Esophagus muscularis mucosa (tissue), 4 donors: ENCODE results near the gene ASXL1. TPM values are rescaled to one million over a fixed set of nuclear protein-coding genes. Genes with fewer than 3 reads are reported as not detected.
A peak's percentile ranks its signal among the peaks of the same experiment; 100 is the strongest.

ENCODE experiments used
- DNase-seq: peaks from one replicate; pipeline ENCODE4 v3.0.0-alpha.2; 2017; ENCODE audit errors: extremely low spot score
- H3K27ac ChIP-seq, 4 donors: fragments of 200-600 bp; sonication (generic); replicated peaks in 1 of 4; 1 replicate in 3 of 4; 2 replicates in 1 of 4; pipeline ENCODE4 v1.5.1; 2016 to 2019; ENCODE audit warnings: mild to moderate bottlenecking in 1 of 4
- H3K27me3 ChIP-seq, 4 donors: fragments of 200-600 bp; sonication (generic); one replicate each; pipeline versions ENCODE4 v1.5.1 to v1.6.0; 2016 to 2019
- H3K36me3 ChIP-seq, 4 donors: fragments of 200-600 bp; sonication (generic); one replicate each; pipeline ENCODE4 v1.5.1; 2016 to 2019
- H3K4me1 ChIP-seq, 4 donors: fragments of 200-600 bp; sonication (generic); one replicate each; pipeline ENCODE4 v1.5.1; 2016 to 2019
- H3K4me3 ChIP-seq, 4 donors: fragments of 200-600 bp; sonication (generic); 1 replicate in 2 of 4; 2 replicates in 2 of 4; pipeline ENCODE4 v1.5.1; 2016 to 2019; ENCODE audit warnings: mild to moderate bottlenecking in 4 of 4, moderate library complexity in 1 of 4
- H3K9me3 ChIP-seq, 4 donors: fragments of 200-600 bp; sonication (generic); 1 replicate in 3 of 4; 2 replicates in 1 of 4; pipeline ENCODE4 v1.5.1; 2016 to 2019
- CTCF ChIP-seq, 3 experiments: fragments of 200-600 bp in 2 of 3; fragments of 450-650 bp in 1 of 3; sonication (generic) in 2 of 3; IDR thresholded peaks; one replicate each; pipeline ENCODE4 v1.5.1; 2017 to 2019; ENCODE audit warnings: antibody characterized with exemption in 3 of 3, mild to moderate bottlenecking in 2 of 3, moderate library complexity in 1 of 3
- EP300 ChIP-seq: sonication (generic); formaldehyde crosslinking; IDR thresholded peaks from one replicate; pipeline ENCODE4 v1.6.1; 2017; ENCODE audit warnings: antibody characterized with exemption
- POLR2A ChIP-seq: fragments of 450-650 bp; IDR thresholded peaks from one replicate; pipeline ENCODE4 v1.6.1; 2017; ENCODE audit warnings: antibody characterized with exemption, moderate library complexity, mild to moderate bottlenecking, low read depth
- POLR2AphosphoS5 ChIP-seq, 2 donors: sonication (generic); formaldehyde crosslinking; IDR thresholded peaks; one replicate each; pipeline ENCODE4 v1.6.1; 2017; ENCODE audit warnings: antibody characterized with exemption in 2 of 2
- WGBS: methylation state at CpG from one replicate; pipeline ENCODE4 v1.1.5; 2018; 5-methylcytosine and 5-hydroxymethylcytosine counted together
- intact Hi-C: fragments of 100-400 bp; cut with DNase I; formaldehyde crosslinking; loops from one replicate; pipeline ENCODE4 v1.15.1; 2023
- total RNA-seq, 4 donors: library from RNA; depleted of rRNA; stranded (reverse); fragments of >200 nt; gene quantifications; one replicate each; pipeline versions ENCODE4 v1.1.0 to v1.2.1, GENCODE V29; 2016

ASXL1 gene
- total RNA-seq, 4 donors from 2014 or later = 56.5 to 66.7 (median 61.8) TPM

GRCh38 chr20:32330555-32330897, 27.6 kb upstream of the ASXL1 start:
- intact Hi-C loops = no loop called here
- WGBS = 90% methylated on average over 1 of the region's 1 CpG
- Histone ChIP-seq H3K36me3 (peaks cover 16 to 76% (median 58%) of the 10 kb centered on the region in 4 donors), H3K9me3 (no peaks in the 10 kb centered on the region), H3K4me1 (peaks cover 0 to 18% (median 0%) of the 10 kb centered on the region in 4 donors), H3K27ac (no peak overlapping the region), H3K27me3 (no peaks in the 10 kb centered on the region), H3K4me3 (no peak overlapping the region)
- DNase-seq = no peak
- no peak for TF ChIP-seq POLR2A
- TF ChIP-seq CTCF (IDR thresholded peaks at IDR 0.05) = no peak
- TF ChIP-seq EP300 = no peak
- TF ChIP-seq POLR2AphosphoS5 (IDR thresholded peaks at IDR 0.05) = no peak

GRCh38 chr20:32332614-32333013, 25.5 kb upstream of the ASXL1 start:
- no peak for DNase-seq
- H3K27me3 ChIP-seq = no peaks in the 10 kb centered on the region
- 78% methylated on average over 3 of the region's 3 CpGs for WGBS
- peaks cover 16 to 67% (median 50%) of the 10 kb centered on the region in 4 donors for H3K36me3 ChIP-seq
- intact Hi-C loops = no loop called here
- H3K4me3 ChIP-seq = no peak overlapping the region
- no peak for TF ChIP-seq POLR2AphosphoS5 (IDR thresholded peaks at IDR 0.05)
- no peak for TF ChIP-seq CTCF (IDR thresholded peaks at IDR 0.05)
- TF ChIP-seq POLR2A = no peak
- TF ChIP-seq EP300 = no peak
- H3K9me3 ChIP-seq = no peaks in the 10 kb centered on the region
- no peak overlapping the region for H3K27ac ChIP-seq
- H3K4me1 ChIP-seq = peaks cover 0 to 18% (median 0%) of the 10 kb centered on the region in 4 donors

- H3K27ac ChIP-seq = peak overlapping the region in 2 of 4 donors; percentile 5 to 20
- 92% methylated on average over 12 of the region's 12 CpGs for WGBS
- no peak for TF ChIP-seq CTCF (IDR thresholded peaks at IDR 0.05)
- TF ChIP-seq POLR2AphosphoS5 (IDR thresholded peaks at IDR 0.05) = no peak
- no peak for TF ChIP-seq EP300
- TF ChIP-seq POLR2A = no peak
- H3K36me3 ChIP-seq = peaks cover 16 to 59% (median 44%) of the 10 kb centered on the region in 4 donors
- no peak overlapping the region for H3K4me3 ChIP-seq
- H3K9me3 ChIP-seq = no peaks in the 10 kb centered on the region
- intact Hi-C loops = no loop called here
- peaks cover 0 to 18% (median 0%) of the 10 kb centered on the region in 4 donors for H3K4me1 ChIP-seq
- no peak for DNase-seq
- no peaks in the 10 kb centered on the region for H3K27me3 ChIP-seq
These were observed 24.7 kb upstream of the ASXL1 start for GRCh38 chr20:32333181-32333987.

DNA sequence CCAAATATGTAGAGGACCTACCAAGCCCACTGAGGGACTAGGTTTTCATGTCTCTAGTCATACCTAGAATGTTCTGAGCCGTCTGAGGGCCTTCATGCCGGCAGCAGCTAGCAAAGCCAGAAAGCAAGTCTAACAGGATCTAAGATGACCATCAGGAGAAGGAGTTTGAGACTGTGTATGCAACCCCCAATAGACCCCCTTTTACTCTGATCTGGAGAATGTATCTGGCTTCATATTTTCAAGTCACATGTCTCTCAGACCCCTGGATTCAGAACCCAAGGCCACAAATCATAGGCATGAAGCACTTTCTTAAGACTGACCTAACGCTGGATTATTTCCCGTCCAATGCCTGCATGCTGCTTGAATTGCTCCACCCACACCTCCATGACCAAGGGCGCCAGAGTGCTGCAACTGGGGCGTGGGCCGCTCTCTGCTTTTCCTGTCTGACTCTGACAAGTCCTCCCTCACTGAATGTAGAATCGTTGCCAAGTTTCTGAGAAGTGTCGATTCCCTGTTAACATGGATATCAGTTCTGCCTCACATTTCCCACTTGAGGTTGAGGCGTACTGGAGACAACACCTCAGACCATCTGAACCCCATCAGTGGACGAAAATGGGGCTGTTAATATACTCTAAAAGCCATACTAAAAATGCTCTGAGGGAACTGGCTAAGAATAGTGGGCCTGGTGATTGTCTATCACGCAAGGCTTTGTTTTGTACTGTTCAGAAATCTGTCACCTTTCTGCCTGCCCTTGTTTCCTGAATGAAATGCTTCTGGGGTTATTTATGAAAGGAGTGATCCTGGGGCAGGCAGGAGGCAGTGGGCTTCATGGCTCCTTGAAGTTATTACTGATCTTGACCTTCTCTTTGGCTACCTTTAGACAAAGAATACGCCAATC, 23.9 kb upstream of the ASXL1 start:
- Histone ChIP-seq H3K36me3 (peaks cover 16 to 50% (median 38%) of the 10 kb centered on the region in 4 donors), H3K27me3 (no peaks in the 10 kb centered on the region), H3K27ac (peak overlapping the region in 3 of 4 donors; percentile 5 to 20 (median 6)), H3K9me3 (no peaks in the 10 kb centered on the region), H3K4me3 (no peak overlapping the region), H3K4me1 (peaks cover 0 to 18% (median 0%) of the 10 kb centered on the region in 4 donors)
- TF ChIP-seq POLR2AphosphoS5 (IDR thresholded peaks at IDR 0.05) (no peak), CTCF (IDR thresholded peaks at IDR 0.05) (no peak), POLR2A (no peak), EP300 (no peak)
- 77% methylated on average over 13 of the region's 13 CpGs for WGBS
- intact Hi-C loops = no loop called here
- no peak for DNase-seq
